ENCODE results near the gene CERS6. TPM values are rescaled to one million over a fixed set of nuclear protein-coding genes. Genes with fewer than 3 reads are reported as not detected.
A peak's percentile ranks its signal among the peaks of the same experiment; 100 is the strongest.

Gene CERS6
- total RNA-seq, 1 donor from 2014 or later = 66.5 TPM

- H3K36me3 Mint-ChIP-seq = peaks cover 25% of the 10 kb centered on the region
- peaks cover 10% of the 10 kb centered on the region for H3K4me1 Mint-ChIP-seq
- H3K27ac Mint-ChIP-seq = peak overlapping the region; percentile 52
- H3K4me3 Mint-ChIP-seq = no peak overlapping the region
- no peaks in the 10 kb centered on the region for H3K27me3 Mint-ChIP-seq (ENCODE audit: low read depth)
- DNase-seq (ENCODE audit: low spot score in 2 of 2, unreplicated experiment in 2 of 2) = no peak
- no peaks in the 10 kb centered on the region for H3K9me3 Mint-ChIP-seq
- no peak for TF ChIP-seq CTCF (IDR thresholded peaks at IDR 0.05; ENCODE audit: unreplicated experiment)
Observed at GRCh38 chr2:168740788-168741187, 284.7 kb downstream of the CERS6 start.

GRCh38 chr2:168742258-168742932 is 286.3 kb downstream of the CERS6 start:
- DNase-seq (ENCODE audit: low spot score in 2 of 2, unreplicated experiment in 2 of 2) = no peak
- H3K4me3 Mint-ChIP-seq = no peak overlapping the region
- peaks cover 25% of the 10 kb centered on the region for H3K36me3 Mint-ChIP-seq
- H3K27me3 Mint-ChIP-seq (ENCODE audit: low read depth) = no peaks in the 10 kb centered on the region
- peaks cover 10% of the 10 kb centered on the region for H3K4me1 Mint-ChIP-seq
- no peak overlapping the region for H3K27ac Mint-ChIP-seq
- no peak for TF ChIP-seq CTCF (IDR thresholded peaks at IDR 0.05; ENCODE audit: unreplicated experiment)
- no peaks in the 10 kb centered on the region for H3K9me3 Mint-ChIP-seq

- Mint-ChIP-seq H3K27me3 (ENCODE audit: low read depth) (no peaks in the 10 kb centered on the region), H3K36me3 (peaks cover 21% of the 10 kb centered on the region), H3K4me1 (peaks cover 22% of the 10 kb centered on the region), H3K27ac (no peak overlapping the region), H3K9me3 (no peaks in the 10 kb centered on the region), H3K4me3 (no peak overlapping the region)
- TF ChIP-seq CTCF (IDR thresholded peaks at IDR 0.05; ENCODE audit: unreplicated experiment) = no peak
- no peak for DNase-seq (ENCODE audit: low spot score in 2 of 2, unreplicated experiment in 2 of 2)
Observed at GRCh38 chr2:168744844-168745243, 288.8 kb downstream of the CERS6 start.

GRCh38 chr2:168748461-168748860 is 292.4 kb downstream of the CERS6 start:
- H3K36me3 Mint-ChIP-seq = peaks cover 17% of the 10 kb centered on the region
- no peaks in the 10 kb centered on the region for H3K27me3 Mint-ChIP-seq (ENCODE audit: low read depth)
- no peak for DNase-seq (ENCODE audit: low spot score in 2 of 2, unreplicated experiment in 2 of 2)
- H3K4me3 Mint-ChIP-seq = no peak overlapping the region
- TF ChIP-seq CTCF (IDR thresholded peaks at IDR 0.05; ENCODE audit: unreplicated experiment) = no peak
- H3K27ac Mint-ChIP-seq = peak overlapping the region; percentile 74
- H3K9me3 Mint-ChIP-seq = no peaks in the 10 kb centered on the region
- peaks cover 24% of the 10 kb centered on the region for H3K4me1 Mint-ChIP-seq

GRCh38 chr2:168749297-168749696 is 293.2 kb downstream of the CERS6 start:
- Mint-ChIP-seq H3K27me3 (ENCODE audit: low read depth) (no peaks in the 10 kb centered on the region), H3K36me3 (peaks cover 16% of the 10 kb centered on the region), H3K27ac (peak overlapping the region; percentile 76)

More at GRCh38 chr2:168749297-168749696, 293.2 kb downstream of the CERS6 start:
- Mint-ChIP-seq H3K9me3 (no peaks in the 10 kb centered on the region), H3K4me3 (no peak overlapping the region), H3K4me1 (peaks cover 24% of the 10 kb centered on the region)
- no peak for TF ChIP-seq CTCF (IDR thresholded peaks at IDR 0.05; ENCODE audit: unreplicated experiment)
- no peak for DNase-seq (ENCODE audit: low spot score in 2 of 2, unreplicated experiment in 2 of 2)
